Esophagus squamous epithelium (tissue), 4 donors: ENCODE results near the gene FAM98B.

Source experiments
- CTCF ChIP-seq, 6 experiments: fragments of 450-650 bp in 4 of 6; fragments of 200-600 bp in 2 of 6; sonication (generic) in 2 of 6; IDR thresholded peaks; one replicate each; pipeline ENCODE4 v1.5.1; 2016 to 2019; ENCODE audit warnings: antibody characterized with exemption in 6 of 6, mild to moderate bottlenecking in 4 of 6, moderate library complexity in 4 of 6
- POLR2A ChIP-seq, 4 donors: fragments of 450-650 bp; IDR thresholded peaks; one replicate each; pipeline ENCODE4 v1.6.1; 2017; ENCODE audit warnings: antibody characterized with exemption in 4 of 4, mild to moderate bottlenecking in 4 of 4, moderate library complexity in 3 of 4

GRCh38 chr15:38522922-38523321 is 69.0 kb downstream of the FAM98B start:
- TF ChIP-seq POLR2A (IDR thresholded peaks at IDR 0.05) (no peak), CTCF (IDR thresholded peaks at IDR 0.05) (no peak)
